HG02623 (cell line): ENCODE measurements around the gene POP4.

Experiments used
- ATAC-seq: cut with Tn5 transposase; IDR thresholded peaks from one replicate; pipeline ENCODE4 v1.9.1; 2021; ENCODE audit warnings: moderate library complexity; ENCODE audit not compliant: unreplicated experiment

POP4 gene

GRCh38 chr19:29576761-29577648, 29.1 kb upstream of the POP4 start:
- peak; percentile 50 for ATAC-seq

- no peak for ATAC-seq
These were observed 28.5 kb upstream of the POP4 start for GRCh38 chr19:29577649-29577963.

- ATAC-seq = no peak
These were observed 27.7 kb upstream of the POP4 start for GRCh38 chr19:29578349-29578748.

GRCh38 chr19:29579308-29579910, 26.7 kb upstream of the POP4 start:
- no peak for ATAC-seq

- ATAC-seq = no peak
These were observed 24.7 kb upstream of the POP4 start for GRCh38 chr19:29581398-29581797.

- no peak for ATAC-seq
These were observed 22.7 kb upstream of the POP4 start for GRCh38 chr19:29583196-29583999.

GRCh38 chr19:29586401-29586800, 19.7 kb upstream of the POP4 start:
- no peak for ATAC-seq

GRCh38 chr19:29587059-29587458, 19.0 kb upstream of the POP4 start:
- no peak for ATAC-seq

GRCh38 chr19:29587518-29587986, 18.5 kb upstream of the POP4 start:
- ATAC-seq = peak; percentile 78

GRCh38 chr19:29588095-29588494, 18.0 kb upstream of the POP4 start:
- no peak for ATAC-seq

GRCh38 chr19:29590278-29590677, 15.8 kb upstream of the POP4 start:
- ATAC-seq = no peak

- no peak for ATAC-seq
These were observed 14.4 kb upstream of the POP4 start for GRCh38 chr19:29591670-29592069.

- no peak for ATAC-seq
These were observed 12.2 kb upstream of the POP4 start for GRCh38 chr19:29593869-29594268.

- ATAC-seq = no peak
These were observed 9.9 kb upstream of the POP4 start for GRCh38 chr19:29596080-29596727.

GRCh38 chr19:29596885-29597525, 9.1 kb upstream of the POP4 start:
- no peak for ATAC-seq

GRCh38 chr19:29598036-29598435, 8.0 kb upstream of the POP4 start:
- no peak for ATAC-seq

- no peak for ATAC-seq
These were observed 7.6 kb upstream of the POP4 start for GRCh38 chr19:29598496-29598895.

- ATAC-seq = no peak
These were observed 2.8 kb upstream of the POP4 start for GRCh38 chr19:29603308-29603707.

GRCh38 chr19:29606420-29606747, 301 bp downstream of the POP4 start:
- no peak for ATAC-seq

GRCh38 chr19:29609636-29610035, 3.6 kb downstream of the POP4 start:
- ATAC-seq = no peak

GRCh38 chr19:29610213-29610573, 4.1 kb downstream of the POP4 start:
- no peak for ATAC-seq
